Measurements from ENCODE around the gene LRCH4. TPM values are rescaled to one million over a fixed set of nuclear protein-coding genes. Genes with fewer than 3 reads are reported as not detected.

The LRCH4 gene
- total and polyA plus RNA-seq, 9 of the 15 experiments (the other 6 are each of a cell fraction or from before 2014, with no cell fraction given): 0.06 to 63.3 (median 15.0) TPM

GRCh38 chr7:100563809-100564400 is 22.0 kb downstream of the LRCH4 start (continued):
- TF ChIP-seq POLR2B (IDR thresholded peaks at IDR 0.05; ENCODE audit: low read depth, partially characterized antibody): no peak
- no peak for TF ChIP-seq ZNF76 (CRISPR knock-in tag; IDR thresholded peaks at IDR 0.05; ENCODE audit: borderline replicate concordance)
- no peak for TF ChIP-seq KLF1 (tag; IDR thresholded peaks at IDR 0.05)
- TF ChIP-seq MTF1 (CRISPR knock-in tag; IDR thresholded peaks at IDR 0.05; ENCODE audit: borderline replicate concordance): no peak
- no peak for TF ChIP-seq ZNF655 (CRISPR knock-in tag; IDR thresholded peaks at IDR 0.05)
- TF ChIP-seq ZC3H11A (IDR thresholded peaks at IDR 0.05; ENCODE audit: low read depth, low read length): no peak
- TF ChIP-seq CSDE1 (IDR thresholded peaks at IDR 0.05): no peak
- peak; percentile 76; the same call in 1 of the 2 replicates for TF ChIP-seq CBFB (CRISPR knock-in tag; IDR thresholded peaks at IDR 0.05)
- TF ChIP-seq HDAC3 (IDR thresholded peaks at IDR 0.05; ENCODE audit: borderline replicate concordance, partially characterized antibody): no peak
- TF ChIP-seq CREBBP (IDR thresholded peaks at IDR 0.05; ENCODE audit: low read depth, low read length): no peak
- TF ChIP-seq TRIM25 (IDR thresholded peaks at IDR 0.05; ENCODE audit: borderline replicate concordance): no peak
- no peak for TF ChIP-seq ZBTB11 (CRISPR knock-in tag; IDR thresholded peaks at IDR 0.05)
- TF ChIP-seq ZNF586 (CRISPR knock-in tag; conservative IDR thresholded peaks at IDR 0.05): no peak
- no peak for TF ChIP-seq AFF4 (CRISPR knock-in tag; IDR thresholded peaks at IDR 0.05)
- TF ChIP-seq ZNF695 (CRISPR knock-in tag; IDR thresholded peaks at IDR 0.05): no peak

Data from K562 (cell line).